Left lobe of liver (tissue), 2 donors: Measurements from ENCODE around the gene BACE1-AS. TPM values are rescaled to one million over a fixed set of nuclear protein-coding genes. Genes with fewer than 3 reads are reported as not detected.
"Not testable (repeated sequence)": the region's sequence is repeated elsewhere in the genome, so short reads cannot be mapped to it uniquely, and the experiment has no call there.

Source experiments
- ATAC-seq: fragments of 200-7000 bp; cut with Tn5 transposase; one replicate; pipeline ENCODE4 v1.9.1; 2020; ENCODE audit warnings: mild to moderate bottlenecking, moderate library complexity
- DNase-seq: peaks from one replicate; pipeline ENCODE4 v3.0.0-alpha.2; 2020; ENCODE audit warnings: low spot score
- total RNA-seq: library from RNA; stranded (reverse); gene quantifications from one replicate; pipeline ENCODE4 v1.2.1, GENCODE V29; 2021
- donor health status: DM: no; HTN: no; CAD: no; lungs with moderate emphysema.
- donor health status: DM: no; HTN: yes; CAD: no.

The BACE1-AS gene
- total RNA-seq, 1 donor from 2014 or later, result 1.5 TPM

DNA sequence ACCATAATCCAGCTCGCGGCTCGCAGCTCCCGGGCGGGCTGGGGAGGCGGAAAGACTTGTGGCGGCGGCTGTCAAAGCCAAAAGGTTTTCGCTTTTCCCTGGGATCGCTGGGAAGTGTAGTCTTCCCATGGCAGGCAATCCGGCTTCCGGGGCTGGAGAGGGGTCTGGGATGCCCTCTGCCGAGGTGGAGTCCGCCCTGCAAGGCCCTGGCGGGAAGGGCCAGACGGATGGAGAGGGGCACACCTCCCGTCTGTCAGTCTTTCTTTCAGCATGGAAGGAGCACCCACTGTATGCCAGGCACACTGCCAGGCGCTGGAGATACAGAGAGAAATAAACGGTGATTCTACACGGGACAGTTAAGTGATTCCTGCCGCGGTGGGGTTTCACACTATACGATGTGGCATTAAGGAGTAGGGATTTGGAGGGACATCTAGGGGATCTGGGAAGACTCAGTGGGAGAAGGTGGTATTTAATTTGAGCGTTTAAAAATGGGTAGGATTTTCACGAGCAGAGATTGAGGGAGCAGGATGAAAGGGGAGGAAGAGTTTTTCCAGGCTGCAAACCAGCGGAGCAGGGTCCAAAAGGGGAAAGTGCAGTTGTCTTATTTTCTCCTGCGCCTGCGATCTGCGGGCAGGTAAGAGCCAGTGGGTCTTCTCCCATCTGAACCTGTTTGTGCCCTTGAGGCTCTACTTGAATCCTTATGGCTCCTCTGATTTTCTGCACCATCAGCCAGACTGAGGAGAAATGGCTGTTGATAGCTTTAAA, 25.2 kb downstream of the BACE1-AS start, which contains the start of gene BACE1:
Gene BACE1 (minus strand): TSS at position 60 of the 765 bp plus-strand sequence. CDS start 461 bp downstream, outside the sequence.
- peak; percentile 94 for ATAC-seq

GRCh38 chr11:117318738-117319137, 27.6 kb downstream of the BACE1-AS start:
- no peak for ATAC-seq
- no peak for DNase-seq

More for the DNA sequence above, 25.2 kb downstream of the BACE1-AS start, which contains the start of gene BACE1:
- peak; percentile 90 for DNase-seq

DNA sequence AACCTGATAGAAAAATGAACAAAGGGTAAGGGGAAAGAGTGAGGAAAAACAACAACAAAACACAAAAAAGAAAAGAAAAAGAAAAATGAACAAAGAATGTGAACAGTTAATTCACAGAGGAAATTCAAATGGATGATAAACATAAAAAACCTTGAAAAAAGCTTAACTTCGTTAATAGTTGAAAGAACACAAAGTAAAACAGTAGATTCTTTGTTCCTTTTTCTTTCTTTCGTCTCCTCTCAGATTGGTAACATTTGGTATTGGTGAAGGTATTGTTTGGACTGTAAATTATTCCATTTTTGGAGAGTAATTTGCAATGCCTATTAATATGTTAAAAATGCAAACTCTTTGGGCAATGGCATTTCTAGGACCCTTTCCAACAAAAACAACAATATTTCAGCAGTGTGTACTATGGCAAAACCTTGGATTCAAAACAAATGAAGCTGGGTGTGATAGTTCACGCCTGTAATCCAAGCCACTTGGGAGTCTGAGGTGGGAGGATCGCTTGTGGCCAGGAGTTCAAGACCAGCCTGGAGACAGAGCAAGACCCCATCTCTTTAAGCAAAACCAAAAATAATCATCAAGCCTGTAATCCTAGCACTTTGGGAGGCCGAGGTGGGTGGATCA, 28.2 kb downstream of the BACE1-AS start:
- ATAC-seq, result no peak

GRCh38 chr11:117327255-117327566, 36.1 kb downstream of the BACE1-AS start:
- not testable (repeated sequence) for ATAC-seq, DNase-seq

More for the DNA sequence above, 28.2 kb downstream of the BACE1-AS start:
- no peak for DNase-seq

DNA sequence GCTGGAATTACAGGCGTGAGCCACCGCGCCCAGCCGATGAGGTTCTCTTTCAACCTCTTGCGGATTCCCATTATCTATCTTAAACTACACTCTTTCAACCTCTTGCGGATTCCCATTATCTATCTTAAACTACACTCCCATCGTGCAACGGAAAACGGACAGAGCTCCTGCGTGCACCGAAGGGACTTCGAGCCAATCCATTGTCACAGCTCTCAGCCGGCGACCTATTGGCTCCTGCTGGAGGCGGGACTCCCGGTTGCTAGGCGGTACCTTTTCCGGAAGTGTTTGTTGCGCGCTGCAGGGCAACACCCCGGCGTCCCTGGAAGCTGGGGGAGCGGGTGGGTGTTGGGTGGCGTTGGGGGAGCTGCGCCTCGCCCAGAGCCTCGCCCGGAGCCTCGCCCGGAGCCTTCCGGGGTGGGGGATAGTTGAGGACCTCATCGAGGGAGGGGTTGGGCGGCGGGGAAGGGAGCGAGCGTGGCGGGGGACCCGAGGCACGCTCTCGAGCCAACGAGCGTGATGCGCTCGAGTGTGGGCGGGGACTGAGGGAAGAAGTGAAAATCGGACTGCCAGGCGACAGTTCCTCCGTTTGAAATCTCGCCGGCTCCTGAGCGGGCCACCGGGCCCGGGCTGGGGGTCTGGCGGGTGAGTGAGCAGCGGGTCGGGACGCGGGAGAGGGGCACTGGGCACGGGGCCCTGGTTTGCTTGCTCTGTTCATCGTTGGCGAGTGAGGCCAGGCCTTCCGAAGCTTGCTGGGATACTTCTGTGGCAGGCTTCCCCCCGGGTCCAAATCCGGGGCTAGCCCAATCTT, 36.6 kb downstream of the BACE1-AS start, which contains the start of gene CEP164:
Gene CEP164 (plus strand): TSS at position 288 of the 808 bp plus-strand sequence. CDS start 10,733 bp downstream, outside the sequence.
- DNase-seq (peak; percentile 96), ATAC-seq (peak; percentile 98)

GRCh38 chr11:117328375-117329010, 37.3 kb downstream of the BACE1-AS start:
- DNase-seq (no peak), ATAC-seq (peak; percentile 55)

DNA sequence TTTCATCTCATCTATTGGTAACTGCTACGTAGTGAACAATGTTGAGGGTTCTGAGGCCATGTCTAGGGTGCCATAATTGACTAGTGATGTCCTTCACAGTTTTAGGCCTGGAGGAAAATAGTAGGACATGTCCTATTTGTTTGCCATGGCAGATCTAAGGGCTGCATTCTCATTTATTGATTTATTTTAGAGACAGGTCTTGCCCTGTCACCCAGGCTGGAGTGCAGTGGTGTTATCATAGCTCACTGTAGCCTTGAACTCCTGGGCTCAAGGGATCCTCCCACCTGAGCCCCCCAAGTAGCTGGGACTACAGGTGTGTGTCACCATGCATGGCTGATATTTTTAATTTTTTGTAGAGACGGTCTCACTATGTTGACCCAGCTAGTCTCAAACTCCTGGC, 41.7 kb downstream of the BACE1-AS start:
- ATAC-seq (no peak), DNase-seq (no peak)

GRCh38 chr11:117333917-117334316, 42.8 kb downstream of the BACE1-AS start:
- no peak for DNase-seq
- no peak for ATAC-seq

DNA sequence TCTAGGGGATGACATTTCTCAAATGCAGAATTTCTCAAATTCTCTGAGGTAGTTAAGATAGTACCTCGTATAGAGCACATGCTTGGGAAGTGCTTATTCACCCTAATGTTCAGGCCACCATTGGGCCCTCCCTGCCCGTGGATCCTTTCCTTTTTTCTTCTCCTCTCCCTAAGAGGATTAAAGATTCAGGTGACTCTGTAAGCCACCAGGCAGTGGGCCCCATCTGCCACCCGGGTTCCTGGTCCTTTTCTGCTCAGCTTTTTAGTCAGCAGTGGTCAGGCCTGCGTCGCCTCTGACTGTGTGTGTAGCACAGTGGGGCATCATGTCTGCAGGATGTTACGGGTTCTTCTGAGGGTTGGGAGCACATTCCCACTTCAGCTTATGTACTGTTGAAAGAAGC, 43.8 kb downstream of the BACE1-AS start:
- ATAC-seq, result no peak
- DNase-seq, result no peak

- no peak for ATAC-seq
Observed at GRCh38 chr11:117335399-117335798, 44.3 kb downstream of the BACE1-AS start.

GRCh38 chr11:117337076-117337475, 45.9 kb downstream of the BACE1-AS start:
- no peak for DNase-seq
- ATAC-seq, result no peak

More at GRCh38 chr11:117335399-117335798, 44.3 kb downstream of the BACE1-AS start:
- DNase-seq, result no peak

Other genes with a start within 250 kb of the BACE1-AS start
- gene SIK3, start 192.9 kb upstream of the BACE1-AS start, total RNA-seq, result 27.1 TPM
- 23.5 TPM for gene PAFAH1B2, start 147.1 kb upstream of the BACE1-AS start, total RNA-seq
- gene SIDT2, start 112.6 kb upstream of the BACE1-AS start, total RNA-seq, result 56.6 TPM
- 67.3 TPM for gene TAGLN, start 92.0 kb upstream of the BACE1-AS start, total RNA-seq
- 26.5 TPM for gene PCSK7, start 59.3 kb upstream of the BACE1-AS start, total RNA-seq
- 10.7 TPM for gene RNF214, start 58.7 kb upstream of the BACE1-AS start, total RNA-seq
- gene BACE1, start 24.9 kb downstream of the BACE1-AS start, total RNA-seq, result 38.7 TPM
- gene CEP164, start 36.5 kb downstream of the BACE1-AS start, total RNA-seq, result 11.7 TPM